Effector CD4-positive, alpha-beta T cell (primary cell): ENCODE measurements around the gene ST14.
"Not testable (repeated sequence)": the region's sequence is repeated elsewhere in the genome, so short reads cannot be mapped to it uniquely, and the experiment has no call there.

ENCODE experiments used
- DNase-seq: peaks from one replicate; pipeline ENCODE4 v3.0.0-alpha.2; 2020

ST14 gene

DNA sequence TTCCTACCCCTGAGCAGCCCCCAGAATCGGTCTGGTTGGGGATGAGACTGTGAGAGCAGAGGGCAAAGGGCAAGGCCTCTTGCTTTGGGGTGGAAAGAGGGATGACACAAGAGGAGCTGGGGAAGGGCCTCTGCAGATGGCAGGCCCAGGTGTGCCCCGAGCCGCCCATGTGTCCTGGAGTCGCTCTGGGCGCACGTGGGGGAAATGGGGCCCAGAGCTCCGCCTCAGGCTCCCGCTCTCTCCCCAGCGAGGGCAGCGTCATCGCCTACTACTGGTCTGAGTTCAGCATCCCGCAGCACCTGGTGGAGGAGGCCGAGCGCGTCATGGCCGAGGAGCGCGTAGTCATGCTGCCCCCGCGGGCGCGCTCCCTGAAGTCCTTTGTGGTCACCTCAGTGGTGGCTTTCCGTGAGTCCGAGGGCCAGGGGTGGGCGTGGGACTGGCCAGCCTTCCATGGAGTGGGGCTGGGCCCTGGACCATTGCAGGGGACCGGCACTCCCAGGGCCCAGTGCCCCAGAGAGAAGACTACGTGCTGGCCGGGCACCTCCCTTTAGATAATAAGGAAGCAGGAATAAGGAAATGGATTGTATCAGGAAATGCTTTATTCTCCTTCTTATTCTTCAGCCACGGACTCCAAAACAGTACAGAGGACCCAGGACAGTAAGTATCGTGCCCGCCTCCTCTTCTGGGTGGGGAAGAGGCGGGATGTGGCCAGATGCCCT, 30.1 kb downstream of the ST14 start:
- no peak for DNase-seq

DNA sequence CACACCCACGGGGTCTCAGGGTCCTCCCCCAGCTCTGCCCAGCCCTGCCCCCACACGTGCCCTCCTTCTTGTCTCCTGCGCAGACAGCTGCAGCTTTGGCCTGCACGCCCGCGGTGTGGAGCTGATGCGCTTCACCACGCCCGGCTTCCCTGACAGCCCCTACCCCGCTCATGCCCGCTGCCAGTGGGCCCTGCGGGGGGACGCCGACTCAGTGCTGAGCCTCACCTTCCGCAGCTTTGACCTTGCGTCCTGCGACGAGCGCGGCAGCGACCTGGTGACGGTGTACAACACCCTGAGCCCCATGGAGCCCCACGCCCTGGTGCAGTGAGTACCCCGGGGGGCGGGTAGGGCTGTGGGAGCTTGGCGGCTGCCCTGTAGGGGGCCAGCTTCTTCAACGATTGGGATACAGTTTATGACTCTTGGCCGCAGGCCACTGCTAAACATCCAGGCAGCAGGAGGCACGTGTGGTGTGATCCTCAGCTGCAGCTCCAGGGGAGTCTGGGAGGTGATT, 30.8 kb downstream of the ST14 start:
- no peak for DNase-seq

DNA sequence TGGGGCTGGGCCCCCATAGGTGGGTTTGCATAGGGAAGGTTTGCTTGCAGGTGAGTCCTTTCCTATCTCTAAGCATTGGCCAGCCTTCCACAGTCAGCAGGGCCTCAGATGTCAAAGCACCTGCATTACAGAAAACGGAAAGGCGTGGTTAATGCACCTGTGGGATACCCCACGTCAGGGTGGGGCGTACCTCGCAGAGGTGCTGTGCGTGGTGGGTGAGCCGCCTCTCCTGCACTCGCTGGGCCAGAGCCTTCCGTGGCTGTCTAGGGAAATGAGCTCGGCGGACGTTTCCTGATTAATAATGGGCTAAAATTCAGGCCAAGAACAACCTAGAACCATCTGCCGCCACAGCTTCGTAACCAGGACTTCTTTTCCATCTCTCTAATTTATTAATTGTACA, 32.3 kb downstream of the ST14 start:
- no peak for DNase-seq

DNA sequence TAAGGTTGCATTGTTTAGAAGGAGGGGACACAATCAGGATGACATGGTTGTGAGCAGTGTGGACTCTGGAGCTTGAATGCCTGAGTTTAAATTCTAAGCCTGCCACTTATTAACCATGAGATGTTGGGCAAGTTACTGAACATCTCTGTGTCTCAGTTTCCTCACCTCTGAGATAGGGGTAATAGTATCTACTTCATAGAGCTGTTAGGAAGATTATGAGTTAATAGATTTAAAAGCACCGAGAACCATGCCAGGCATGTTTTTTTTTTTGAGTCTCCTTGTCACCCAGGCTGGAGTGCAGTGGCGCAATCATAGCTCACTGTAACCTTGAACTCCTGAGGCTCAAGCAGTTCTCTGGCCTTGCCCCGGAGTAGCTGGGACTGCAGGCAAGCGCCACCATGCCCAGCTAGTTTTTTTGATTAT, 33.3 kb downstream of the ST14 start:
- DNase-seq: no peak

DNA sequence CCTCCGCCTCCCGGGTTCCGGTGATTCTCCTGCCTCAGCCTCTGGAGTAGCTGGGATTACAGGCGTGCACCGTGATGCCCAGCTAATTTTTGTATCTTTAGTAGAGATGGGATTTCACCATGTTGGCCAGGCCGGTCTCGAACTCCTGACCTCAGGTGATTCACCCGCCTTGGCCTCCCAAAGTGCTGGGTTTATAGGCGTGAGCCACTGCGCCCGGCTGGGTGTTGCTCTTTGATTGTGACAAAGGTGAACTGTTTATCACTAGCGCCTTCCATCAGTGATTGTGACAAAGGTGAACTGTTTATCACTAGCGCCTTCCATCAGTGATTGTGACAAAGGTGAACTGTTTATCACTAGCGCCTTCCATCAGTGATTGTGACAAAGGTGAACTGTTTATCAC, 34.0 kb downstream of the ST14 start:
- DNase-seq: not testable (repeated sequence)

DNA sequence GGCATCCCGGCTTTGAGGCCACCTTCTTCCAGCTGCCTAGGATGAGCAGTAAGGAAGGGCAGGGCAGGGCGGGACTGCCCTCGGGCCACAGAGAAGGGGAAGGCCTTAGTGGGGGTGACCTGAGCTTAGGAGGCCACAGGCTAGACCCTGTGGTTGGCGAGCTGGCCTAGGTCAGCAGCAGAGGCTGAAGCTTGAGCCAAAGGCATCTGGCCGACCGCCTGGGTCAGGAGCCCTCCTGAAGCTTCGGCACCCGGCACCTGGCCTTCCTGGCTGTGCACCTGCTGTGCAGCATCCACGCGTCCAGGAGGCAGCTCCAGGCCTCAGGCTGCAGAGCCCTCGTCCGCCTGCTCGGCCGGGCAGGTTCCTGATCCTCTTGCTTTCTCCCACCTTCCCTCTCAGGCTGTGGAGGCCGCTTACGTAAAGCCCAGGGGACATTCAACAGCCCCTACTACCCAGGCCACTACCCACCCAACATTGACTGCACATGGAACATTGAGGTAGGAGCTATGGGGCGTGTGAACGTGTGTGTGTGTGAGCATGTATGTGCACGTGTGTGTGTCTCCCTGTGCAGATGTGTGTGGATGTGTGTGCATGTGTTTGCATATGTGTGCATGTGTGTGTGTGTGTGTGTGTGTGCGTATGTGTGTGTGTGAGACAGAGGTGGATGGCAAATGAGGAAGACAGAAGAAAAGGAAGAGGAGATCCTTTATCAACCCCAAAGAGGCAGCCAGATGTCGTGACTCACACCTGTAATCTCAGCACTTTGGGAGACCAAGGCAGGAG, 34.9 kb downstream of the ST14 start:
- no peak for DNase-seq

DNA sequence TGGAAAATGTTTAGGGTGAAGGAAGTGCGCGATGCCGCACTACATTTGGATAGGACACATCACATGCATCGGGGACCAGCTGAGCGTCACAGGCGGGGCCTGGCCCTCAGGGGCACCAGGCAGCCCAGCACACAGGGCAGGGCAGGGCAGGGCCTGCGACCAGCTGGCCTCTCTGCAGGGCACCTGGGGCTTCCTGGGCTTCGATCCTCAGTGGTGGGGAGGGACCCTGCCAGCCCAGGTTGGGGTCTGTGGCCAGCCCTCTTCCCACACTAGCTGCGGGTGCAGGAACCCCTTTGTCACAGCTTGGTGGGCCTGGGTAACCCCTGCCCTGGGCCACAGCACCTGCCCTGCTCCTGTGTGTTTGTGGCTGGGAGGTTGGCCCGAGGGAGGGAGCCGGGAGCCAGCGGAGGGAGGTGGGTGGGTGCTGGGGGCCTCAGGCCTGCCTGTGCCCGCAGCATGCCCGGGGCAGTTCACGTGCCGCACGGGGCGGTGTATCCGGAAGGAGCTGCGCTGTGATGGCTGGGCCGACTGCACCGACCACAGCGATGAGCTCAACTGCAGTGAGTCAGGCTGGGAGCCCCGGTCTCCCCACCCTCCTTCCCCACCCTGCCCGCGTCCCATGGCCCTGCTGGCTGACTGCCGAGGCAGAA, 37.9 kb downstream of the ST14 start:
- DNase-seq: no peak

DNA sequence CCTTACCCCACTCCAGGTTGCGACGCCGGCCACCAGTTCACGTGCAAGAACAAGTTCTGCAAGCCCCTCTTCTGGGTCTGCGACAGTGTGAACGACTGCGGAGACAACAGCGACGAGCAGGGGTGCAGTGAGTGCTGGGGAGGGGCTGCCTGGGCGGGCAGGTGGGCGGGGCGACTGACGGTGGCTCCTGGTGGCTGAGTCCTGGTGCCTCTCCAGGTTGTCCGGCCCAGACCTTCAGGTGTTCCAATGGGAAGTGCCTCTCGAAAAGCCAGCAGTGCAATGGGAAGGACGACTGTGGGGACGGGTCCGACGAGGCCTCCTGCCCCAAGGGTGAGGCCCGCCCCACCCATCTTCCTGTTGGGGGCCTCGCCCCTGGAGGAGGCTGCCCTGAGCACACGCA, 38.7 kb downstream of the ST14 start:
- DNase-seq: no peak

DNA sequence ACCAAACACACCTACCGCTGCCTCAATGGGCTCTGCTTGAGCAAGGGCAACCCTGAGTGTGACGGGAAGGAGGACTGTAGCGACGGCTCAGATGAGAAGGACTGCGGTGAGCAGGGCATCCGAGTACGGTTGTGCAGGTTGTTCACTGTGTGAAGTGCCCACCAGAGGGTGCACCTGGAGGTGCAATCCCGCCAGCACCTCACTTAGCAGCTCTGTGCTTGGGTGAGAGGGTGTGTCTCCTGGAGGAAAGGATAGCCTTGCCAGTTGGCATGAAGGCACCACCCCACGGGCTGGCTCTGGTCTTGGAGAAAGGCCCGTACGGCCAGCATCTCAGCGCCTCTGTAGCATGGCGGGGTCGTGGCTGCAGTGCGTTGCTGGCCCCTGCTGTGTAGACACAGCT, 39.4 kb downstream of the ST14 start:
- DNase-seq: no peak

DNA sequence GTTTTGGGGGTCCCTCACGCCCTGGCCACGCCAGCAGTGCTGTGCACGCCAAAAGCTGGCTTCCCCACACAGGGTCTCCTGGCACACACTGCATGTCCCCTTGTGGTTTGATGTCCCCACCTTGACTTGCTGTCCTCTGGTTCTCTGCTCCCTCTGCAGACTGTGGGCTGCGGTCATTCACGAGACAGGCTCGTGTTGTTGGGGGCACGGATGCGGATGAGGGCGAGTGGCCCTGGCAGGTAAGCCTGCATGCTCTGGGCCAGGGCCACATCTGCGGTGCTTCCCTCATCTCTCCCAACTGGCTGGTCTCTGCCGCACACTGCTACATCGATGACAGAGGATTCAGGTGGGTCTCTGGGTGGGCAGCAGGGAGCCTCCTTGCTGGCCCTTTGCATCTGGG, 40.2 kb downstream of the ST14 start:
- DNase-seq: no peak

DNA sequence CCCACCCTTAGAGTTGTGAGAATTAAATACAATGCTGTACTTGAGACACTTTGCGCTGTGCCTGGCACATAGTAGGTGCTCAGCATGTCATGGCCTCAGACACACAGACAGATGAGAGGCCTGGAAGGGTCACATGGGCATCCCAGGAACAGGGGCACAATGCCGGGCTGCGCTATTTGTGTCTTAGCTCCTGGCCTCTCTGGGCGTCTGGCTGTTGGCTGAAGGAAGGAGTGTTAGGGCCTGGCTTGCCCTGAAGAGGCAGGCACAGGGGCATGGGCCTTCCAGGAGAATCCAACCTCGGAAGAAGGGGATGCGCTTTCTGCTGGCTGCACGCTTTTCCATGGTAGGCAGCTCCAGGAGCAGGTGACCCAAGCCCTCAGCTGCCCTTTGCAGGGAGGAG, 41.4 kb downstream of the ST14 start:
- DNase-seq: no peak

DNA sequence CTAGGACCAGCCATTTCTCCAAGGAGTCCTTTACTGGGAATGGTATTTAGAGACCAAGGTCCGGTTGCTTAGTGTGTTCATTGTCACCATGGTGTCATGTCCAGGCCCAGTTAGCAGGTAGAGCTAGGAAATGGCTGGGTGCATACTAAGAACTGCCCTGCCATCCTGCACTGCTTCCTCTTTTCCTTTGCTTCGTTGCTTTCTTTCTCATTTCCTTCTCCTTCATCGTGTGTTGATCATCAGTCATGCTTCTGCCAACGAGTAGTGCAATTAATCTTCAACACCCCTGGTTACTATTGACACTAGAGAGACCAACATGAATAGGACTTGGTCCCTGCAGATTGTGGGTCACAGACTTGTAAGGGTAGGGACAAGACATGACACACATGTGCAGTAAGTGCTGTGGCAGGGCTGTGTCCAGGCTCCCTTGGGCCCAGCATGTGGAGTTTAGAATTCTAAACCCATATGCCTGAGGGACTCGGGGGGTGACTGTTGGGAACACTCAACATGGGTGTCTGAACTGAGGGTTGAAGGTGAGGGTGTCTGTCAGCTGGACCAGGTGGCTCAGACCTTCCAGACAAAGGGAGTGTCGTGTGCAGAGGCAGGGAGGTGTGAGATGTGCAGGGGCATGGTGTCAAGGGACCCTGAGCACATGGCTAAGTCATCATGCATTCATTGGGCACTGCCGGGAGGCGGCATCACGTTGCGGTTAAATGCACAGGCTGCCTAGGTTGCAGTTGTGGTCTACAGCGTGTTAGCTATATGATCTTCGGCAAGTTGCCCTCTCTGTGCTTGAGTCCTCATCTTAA, 42.6 kb downstream of the ST14 start:
- no peak for DNase-seq

DNA sequence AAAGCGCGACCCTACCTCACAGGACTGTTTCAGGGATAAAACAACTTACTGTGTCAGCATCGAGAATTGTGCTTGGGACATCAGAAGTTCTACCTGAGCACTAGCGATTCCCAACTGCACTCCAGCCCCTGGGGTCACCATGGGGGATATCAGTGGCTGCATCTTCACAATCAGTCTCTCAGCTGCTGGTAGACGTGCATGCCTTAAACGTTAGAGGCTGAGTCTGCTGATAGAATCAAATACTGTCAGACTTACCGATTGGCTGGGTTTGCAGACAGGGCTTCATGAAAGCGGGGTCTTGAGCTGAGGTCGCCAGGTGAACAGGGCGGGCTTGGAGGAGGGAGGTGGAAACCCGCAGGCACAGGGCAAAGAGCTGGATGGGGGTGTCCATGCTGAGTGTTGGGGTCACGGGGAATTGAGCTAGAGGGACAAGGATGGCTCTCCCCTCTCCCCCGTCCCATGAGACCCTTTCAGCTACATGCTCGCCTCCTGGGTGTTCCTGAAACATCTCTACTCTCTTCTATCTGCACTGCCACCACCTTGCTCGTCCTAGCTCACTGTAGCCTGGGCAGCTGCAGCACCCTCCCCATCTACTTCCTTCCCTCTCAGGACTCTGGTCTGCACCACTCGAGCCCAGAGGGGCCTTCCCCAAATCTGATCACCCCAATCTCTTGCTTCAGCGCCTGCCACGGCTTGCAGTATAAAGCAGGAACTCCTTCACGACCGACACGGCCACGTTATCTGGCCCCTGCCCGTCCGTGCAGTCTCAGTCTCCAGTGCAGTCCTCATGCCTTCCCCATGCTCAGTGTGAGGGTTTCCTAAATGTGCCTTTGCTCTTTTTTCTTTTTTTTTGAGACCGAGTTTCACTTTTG, 43.5 kb downstream of the ST14 start:
- DNase-seq: no peak

DNA sequence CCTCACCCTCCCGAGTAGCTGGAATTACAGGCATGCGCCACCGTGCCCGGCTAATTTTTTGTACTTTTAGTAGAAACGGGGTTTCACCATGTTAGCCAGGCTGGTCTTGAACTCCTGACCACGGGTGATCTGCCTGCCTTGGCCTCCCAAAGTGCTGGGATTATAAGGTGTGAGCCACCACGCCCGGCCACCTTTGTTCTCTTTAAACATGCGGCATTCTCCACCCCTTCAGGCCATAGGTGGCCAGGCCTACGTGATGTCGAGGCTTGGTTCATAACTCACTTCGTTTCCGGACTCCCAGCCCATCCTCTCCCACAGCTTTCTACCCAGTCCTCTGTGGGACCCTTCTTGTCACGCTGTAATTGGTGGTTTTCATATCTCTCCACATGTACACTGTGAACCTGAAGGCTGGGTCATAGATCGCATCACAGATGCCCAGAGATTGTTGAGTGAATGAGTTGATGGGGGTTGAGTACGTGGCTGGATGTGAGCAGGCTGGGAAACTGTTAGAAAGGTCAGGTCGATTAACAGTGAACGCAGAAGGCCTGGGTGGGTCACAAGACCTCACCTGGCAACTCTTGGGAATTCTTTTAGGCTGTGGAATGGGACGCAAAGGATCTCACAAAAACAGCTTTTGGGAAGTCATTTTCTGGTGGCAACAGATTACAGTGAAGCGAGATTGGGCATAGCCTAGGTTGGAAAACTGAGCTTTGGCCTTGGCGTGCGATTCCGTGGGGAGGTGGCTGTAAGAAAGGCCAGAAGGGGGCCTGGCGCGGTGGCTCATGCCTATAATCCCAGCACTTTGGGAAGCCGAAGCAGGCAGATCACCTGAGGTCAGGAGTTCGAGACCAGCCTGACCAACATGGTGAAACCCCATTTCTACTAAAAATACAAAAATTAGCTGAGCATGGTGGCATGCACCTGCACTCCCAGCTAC, 44.5 kb downstream of the ST14 start:
- DNase-seq: no peak

DNA sequence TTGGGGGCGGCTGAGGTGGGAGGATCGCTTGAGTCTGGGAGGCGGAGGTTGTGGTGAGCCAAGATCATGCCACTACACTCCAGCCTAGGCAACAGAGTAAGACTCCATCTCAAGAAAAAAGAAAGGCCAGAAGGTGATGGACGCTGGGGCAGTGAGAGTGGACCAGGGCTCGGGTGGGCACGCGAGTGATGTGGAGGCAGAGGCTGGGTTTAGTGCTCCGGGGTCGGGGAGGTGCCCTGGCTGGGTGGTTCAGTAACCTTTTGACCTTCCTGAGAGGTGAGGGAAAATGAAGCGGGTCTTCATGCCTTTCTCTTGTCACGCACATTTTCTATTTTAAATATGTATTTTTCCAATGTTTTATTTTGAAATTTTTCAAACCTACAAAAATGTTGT, 45.1 kb downstream of the ST14 start:
- no peak for DNase-seq

DNA sequence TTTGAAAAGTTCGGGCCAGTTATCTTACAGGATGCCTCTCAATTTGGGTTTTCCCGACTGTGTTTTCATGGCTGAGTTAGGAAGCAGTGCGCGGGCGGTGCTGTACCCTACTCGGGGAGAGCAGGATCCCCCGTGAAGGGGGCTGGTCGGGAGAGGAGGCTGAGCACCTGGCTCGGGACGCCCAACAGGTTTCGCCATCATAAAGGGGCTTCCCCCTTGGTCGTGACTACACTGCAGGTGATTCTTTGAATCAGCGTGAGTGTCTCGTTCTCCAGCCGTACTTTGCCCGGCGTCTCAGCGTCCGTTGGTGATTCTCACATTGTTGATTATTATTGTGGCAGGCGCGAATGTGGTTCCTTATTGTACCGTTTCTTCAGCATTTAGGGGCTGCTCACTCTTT, 46.6 kb downstream of the ST14 start:
- DNase-seq: no peak

DNA sequence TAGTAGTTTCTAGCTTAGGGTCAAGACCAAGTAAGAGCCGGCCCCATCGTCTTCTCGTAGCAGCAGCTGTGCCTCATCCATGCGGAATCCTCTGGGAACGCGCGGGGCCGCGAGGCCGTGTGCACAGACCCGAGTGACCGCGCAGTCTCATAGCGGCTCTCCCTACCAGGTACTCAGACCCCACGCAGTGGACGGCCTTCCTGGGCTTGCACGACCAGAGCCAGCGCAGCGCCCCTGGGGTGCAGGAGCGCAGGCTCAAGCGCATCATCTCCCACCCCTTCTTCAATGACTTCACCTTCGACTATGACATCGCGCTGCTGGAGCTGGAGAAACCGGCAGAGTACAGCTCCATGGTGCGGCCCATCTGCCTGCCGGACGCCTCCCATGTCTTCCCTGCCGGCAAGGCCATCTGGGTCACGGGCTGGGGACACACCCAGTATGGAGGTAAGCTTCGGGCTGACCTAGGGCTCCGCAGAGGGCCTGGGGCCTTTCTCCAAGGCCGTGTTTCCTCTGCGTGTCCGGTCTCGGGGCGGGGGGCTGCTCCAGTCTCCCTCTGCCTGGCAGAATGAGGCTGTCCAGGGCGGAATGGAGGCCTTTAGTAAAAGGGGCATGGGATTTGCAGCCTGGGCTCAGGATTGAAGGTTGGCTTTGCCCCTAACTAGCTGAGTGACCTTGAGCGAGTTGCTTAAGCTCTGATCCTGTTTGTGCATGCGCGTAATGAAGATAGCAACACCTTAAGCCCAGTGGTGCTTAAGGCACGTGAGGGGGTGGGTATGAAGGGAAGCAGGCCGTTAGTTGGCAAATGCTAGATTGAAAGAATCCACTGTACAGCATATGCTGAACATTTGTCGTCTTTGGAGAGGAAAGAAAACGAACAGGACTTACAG, 48.9 kb downstream of the ST14 start:
- DNase-seq: no peak

DNA sequence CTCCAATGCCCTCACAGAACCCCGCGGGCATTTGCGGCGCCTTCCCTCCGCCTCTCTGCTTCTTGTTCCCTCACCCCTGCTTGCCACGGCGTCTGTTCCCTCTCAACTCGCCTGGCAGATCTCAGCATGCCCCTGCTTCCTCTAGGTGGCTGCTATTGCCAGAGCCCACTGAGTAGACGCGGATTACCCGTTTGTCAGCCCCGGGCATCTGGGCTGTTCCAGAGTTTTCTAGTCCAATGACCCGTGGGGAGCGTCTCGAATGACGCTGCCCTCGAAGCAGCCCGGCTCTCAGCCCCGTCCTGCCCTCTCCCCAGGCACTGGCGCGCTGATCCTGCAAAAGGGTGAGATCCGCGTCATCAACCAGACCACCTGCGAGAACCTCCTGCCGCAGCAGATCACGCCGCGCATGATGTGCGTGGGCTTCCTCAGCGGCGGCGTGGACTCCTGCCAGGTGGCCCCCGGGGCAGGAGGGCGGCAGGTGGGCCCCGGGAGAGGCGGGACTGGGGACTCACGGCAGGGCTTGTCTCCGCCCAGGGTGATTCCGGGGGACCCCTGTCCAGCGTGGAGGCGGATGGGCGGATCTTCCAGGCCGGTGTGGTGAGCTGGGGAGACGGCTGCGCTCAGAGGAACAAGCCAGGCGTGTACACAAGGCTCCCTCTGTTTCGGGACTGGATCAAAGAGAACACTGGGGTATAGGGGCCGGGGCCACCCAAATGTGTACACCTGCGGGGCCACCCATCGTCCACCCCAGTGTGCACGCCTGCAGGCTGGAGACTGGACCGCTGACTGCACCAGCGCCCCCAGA, 49.7 kb downstream of the ST14 start:
- no peak for DNase-seq
